Activated naive CD4-positive, alpha-beta T cell treated with Interleukin-2 at 50 U/mL for 16 hours (primary cell): ENCODE results near the gene PSMA2.

Experiments used
- DNase-seq: peaks from one replicate; pipeline ENCODE4 v3.0.0-alpha.2; 2020

PSMA2 gene

DNA sequence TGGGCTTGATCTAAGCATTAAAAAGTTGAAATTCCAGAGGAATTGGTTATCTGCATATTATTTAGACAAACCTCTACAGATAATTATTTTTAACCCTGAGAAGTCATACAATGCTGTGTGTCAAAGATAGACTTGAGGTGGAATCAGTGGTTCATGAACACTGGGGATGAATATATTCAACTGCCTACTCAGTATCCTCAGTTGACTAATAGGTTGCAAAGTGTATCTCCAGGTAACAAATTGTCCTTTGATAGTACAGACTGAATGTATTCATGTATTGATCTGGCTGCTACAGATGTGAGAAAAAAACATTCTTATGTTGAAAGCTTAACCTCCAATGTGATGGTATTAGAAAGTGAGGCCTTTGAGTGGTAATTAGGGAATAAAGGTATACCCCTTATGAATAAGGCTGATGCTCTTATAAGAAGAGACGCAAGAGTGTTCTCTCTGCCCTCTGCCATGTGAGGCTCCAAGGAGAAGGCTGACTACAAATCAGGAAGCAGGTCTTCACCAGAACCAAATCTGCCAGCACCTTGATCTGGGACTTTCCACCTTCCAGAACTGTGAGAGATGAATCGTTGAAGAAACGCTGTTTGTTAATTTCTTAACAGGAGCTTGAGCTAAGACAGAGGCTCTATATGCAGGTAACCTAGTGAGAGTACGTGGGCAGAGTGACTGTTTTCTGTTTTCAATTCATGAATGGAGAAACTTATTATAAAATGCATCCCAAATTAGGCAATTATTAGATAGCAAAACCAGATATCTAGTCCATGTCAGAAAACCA is 7.7 kb upstream of the PSMA2 start:
- no peak for DNase-seq

DNA sequence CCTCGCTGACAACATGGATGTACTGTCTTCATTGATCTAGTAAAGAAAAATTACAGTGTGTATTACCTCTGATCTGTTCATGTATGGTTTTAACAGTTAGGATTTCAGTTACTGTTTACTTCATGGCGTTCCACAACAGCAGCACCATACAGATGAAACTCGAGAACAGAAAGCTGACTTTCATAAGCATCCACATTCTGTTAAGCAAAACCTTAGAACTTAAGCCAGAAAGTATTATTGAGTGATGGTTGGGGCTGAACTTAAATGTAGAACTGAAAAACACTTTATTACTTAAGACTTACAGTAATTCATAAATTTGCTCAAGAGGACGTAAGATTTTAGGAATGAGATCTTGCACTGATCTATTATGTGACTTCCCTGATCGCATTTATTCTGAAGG is 3.9 kb upstream of the PSMA2 start:
- no peak for DNase-seq

DNA sequence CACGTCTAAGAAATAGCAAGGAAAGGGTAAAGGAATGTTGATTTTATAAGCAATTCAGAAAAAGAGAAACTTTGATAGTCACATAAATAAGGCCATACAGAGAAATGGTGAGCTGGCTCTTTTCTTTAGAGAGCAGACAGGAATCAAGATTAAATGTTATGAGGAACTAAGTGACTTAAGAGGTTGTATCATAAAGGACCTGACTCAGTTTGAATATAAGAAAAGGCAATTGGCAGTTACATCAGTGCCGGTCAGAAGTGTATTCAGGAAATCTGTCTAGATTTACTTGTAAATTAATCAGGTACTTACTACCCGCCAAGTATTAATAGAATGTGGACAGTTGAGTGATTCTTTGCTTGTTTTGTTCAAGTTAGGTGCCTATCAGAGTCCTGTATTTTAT is 2.3 kb upstream of the PSMA2 start:
- DNase-seq, result no peak

DNA sequence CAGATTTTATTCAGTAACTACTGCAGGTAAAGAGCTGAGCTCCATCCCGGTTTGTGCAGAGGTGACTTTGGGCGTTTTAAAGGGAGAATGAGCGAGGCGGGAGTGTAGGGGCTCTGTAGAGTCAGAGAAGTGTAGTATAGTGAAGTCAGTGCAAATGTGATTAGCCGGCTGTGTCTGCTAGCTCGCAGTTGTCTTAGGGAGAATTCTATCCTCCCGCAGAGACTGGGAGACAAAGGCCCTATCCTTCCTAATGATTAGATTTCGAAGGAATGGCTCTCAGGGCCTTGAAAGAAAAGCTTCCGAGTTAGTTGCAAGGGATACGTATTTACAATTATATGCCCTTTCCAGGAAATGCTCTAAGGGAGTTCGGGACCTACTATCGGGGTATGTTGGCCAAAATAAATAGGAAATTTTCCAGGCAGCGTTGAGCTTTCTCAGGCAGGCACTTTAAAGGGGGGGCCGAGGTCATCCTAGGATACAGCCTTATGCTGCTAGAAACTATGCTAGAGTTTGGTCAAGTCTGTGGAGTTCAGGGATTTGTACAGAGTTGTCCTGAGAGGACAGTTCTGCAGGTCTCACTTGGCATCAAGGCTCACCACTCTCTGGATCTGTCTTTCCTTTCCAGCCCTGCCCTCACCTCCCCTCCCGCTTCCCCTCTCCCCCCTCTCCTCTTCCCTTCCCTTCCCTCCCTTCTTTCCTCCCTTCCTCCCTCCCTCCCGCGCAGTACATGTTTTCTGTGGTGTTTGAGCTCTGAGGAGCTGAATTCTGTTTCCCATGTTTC is 1.0 kb upstream of the PSMA2 start:
- no peak for DNase-seq

DNA sequence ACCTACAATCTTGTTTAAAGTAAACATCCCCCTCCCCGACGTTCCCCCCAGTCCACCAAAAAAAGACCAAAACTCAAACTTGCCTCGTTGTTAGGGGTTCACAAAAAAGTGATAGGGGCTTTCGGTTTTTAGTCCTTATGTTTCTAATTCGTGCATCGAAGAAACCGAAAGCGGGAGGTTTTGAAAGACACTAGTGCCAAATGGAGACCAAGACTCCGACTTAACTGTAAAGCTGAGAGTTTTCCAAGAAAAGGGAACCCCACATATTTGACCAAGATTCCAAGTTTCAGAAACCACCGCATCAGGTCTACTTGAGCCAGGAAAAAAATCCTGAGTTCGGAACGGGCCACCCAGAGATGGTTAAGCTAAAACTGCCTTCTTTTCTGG is 534 bp downstream of the PSMA2 start:
- peak; percentile 12 for DNase-seq

DNA sequence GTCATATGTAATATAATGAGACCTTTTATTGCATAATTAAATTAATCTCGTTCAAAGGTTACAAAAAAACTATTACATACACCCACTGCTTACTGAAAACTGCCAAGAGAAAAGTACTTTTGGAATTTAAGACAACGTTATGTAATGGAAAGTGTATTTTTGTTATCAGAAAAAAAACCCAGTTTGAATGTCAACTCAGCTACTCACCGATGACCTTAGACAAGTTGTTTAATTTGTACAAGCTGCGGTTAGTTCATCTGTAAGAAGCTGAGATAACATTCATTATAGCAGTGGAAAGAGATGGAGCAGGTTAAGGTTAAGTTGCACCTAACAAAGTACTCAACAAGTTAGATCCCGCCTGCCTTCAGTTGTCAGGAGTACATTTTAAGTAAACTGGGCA is 1.1 kb downstream of the PSMA2 start:
- DNase-seq, result no peak

DNA sequence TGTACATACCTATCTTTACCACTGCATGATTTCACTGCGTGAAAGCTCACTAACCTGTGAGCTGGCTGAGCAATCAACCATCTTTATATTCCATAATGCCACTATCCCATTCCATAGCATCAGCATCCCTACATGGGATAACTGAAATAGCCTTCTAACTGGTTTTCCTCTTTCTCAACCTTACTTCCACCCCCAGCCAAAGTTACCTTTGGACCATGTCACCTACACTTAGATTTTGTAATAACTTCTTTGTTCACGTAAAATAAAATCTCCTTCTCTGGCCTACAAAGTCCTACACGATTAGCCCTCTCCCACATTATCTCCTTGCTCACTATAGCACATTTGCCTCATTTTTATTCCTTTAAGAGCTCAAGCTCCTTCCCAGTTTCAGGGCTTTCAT is 2.5 kb downstream of the PSMA2 start:
- DNase-seq, result no peak

DNA sequence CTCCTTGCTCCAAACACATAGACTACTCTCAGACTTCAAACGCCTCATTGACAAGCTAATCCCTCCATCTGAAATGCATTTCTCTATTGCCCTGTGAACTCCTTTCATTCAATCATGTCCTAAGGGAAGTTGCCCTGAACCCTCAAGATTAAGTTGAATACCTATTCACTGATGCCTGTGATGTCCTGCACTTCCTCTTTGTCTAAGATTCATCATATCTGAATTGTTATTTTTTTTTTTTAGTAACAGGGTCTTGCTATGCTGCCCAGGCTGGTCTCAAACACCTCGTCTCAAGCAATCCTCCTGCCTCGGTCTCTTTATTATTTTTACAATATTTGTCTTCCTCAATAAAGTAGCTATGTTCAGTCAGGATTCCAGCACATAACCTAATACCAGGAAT is 3.2 kb downstream of the PSMA2 start:
- no peak for DNase-seq

DNA sequence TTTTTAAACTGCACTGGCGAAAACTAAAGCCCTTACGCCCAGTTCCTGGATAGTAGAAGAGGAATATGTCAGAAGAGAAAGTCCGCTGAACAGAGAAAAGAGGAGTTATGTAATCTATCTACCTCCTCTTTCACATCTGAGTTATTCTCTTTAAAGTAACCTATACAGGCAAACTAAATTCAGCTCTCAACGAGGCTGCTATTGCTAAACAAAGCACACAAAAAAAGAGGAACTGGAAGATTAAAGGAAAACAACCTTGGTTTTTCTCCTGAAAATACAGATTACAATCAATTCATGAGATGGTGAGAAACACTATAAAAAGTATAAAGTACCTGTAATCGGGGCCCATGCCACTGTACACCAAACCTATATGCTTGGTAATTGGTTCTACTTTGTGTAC is 5.8 kb downstream of the PSMA2 start:
- no peak for DNase-seq

DNA sequence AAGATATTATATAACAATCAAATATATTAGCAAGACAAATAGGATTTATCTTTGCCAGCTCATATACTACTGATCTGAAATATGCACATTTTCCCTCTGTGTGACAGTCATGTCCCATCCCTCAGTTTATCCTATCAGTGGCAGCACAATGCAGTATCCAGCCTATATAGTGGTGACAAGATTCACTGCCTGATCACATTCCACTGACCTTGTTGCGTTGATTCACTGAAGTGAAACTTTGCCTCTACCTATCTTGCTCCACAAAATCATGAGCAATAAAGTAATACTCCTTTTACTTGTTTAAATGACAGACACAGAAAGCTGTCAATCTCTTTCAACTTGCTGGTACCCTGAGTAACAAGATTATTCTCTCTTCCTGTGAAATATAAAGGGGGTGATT is 6.3 kb downstream of the PSMA2 start:
- DNase-seq, result no peak

DNA sequence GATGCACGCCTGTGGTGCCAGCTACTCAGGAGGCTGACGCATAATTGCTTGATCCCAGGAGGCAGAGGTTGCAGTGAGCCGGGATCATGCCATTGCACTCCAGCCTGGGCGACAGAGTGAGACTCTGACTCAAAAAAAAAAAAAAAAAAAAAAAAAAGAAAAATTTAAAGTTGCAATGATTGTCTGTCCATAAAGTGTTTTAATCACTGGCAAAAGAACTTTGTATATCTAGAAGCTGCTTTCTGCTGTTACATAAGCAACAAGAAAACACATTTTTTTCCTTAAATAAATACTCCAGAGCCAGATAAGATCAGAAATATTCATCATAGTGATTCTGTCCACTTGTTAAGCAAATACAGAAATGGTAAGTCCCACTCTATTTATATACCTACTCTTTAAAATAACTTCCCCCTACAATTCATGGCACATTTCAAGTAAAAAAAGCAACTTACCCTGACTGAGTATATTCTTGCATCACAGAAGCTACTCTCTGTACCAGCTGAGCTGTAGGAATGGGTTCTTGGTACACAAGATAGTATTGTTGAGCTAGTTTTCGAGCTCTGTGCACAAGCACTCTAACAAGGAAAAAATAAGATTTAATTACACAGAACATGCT is 7.6 kb downstream of the PSMA2 start:
- DNase-seq, result no peak

DNA sequence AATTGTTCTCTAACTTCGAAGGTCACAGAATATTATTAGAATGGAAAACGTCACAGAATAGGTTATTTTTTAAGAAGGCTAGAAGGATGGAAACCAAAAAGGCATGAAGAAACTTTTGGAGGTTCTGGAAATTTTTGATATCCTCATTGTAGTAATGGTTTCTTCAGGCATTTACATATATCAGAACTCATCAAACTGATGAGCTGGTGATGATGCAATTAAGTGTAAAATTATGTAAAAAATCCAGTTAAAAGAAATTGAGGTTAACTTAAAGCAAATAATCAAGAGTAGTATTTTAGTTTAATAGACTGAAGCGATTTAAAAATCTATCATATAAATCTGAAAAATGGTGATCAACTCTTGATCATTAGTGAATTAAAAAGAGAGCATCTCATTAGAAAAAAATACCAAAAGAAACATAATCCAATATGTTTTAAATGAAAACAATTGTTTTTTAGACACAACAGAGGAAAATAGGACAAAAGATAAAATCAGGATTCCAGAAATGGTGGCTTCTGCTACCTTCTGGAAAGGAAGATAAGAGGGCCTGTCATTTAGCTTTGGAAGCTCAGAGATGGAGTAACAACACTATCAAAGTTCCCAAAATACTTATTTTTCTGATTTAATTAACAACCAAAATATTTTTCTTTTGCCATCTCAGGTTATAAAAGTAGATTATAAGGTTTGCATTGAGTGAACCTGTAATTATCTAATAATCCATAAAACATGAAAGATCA is 9.8 kb downstream of the PSMA2 start:
- no peak for DNase-seq

DNA sequence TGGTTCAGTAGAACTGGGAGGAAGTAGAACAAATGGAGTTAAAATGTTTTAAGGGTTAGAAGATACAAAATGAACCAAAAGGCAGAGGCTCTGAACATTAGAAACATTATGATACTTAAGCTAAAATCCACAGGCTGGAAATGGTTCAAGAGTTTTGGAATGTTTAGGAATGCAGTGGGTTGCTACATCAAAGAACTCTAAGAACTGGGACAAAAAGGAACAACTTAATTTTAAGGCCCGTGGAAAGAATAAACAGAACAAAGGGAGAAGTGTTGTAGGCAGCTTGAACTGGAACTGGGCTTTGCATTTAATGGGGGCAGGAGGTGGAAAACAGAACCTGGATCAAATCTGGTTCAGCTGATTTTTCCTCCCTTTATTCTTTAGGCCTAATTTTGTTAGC is 16.6 kb downstream of the PSMA2 start:
- no peak for DNase-seq

DNA sequence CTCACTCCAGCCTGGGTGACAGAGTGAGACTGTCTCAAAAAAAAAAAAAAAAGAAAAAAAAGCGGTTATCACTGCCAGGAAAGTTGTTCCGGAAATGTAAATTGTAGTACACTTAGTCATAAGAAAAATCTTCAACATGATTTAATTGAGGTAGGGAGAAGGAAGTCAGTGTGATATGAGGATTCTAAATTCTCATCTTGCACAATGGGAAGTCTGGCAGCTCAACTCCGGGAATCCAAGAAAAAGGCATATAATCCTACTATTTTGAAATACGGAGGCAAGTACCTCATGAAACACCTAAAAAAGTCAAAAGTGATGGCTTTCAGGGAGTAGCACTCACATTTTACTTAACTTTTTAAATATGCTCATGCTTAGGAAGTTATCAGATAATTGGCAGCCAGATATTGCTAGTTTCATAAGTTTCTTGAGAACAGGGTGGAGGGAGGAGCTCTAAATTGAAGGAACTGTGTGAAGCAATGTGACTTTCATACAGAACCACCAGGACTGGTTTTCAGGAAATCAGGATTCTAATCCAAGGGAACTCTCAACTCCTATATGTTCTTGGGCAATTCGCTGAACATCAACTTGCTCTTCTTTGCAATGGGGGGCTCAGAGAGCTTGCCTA is 17.4 kb downstream of the PSMA2 start:
- no peak for DNase-seq

DNA sequence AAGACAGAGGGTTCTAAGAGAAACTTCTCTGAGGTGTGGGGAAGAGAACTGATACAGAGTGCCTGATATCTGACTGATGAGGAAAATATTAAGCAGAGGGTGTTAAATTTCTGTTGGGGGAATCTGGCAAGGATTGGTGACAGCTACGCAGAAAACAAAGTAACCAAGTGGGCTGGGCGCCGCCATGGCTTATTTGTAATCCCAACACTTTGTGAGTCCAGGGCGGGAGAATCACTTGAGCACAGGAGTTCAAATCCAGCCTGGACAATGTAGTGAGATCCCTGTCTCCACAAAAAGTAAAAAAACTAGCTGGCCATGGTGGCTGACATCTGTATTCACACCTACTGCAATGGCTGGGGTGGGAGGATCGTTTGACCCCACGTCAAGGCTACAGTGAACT is 18.0 kb downstream of the PSMA2 start:
- no peak for DNase-seq

DNA sequence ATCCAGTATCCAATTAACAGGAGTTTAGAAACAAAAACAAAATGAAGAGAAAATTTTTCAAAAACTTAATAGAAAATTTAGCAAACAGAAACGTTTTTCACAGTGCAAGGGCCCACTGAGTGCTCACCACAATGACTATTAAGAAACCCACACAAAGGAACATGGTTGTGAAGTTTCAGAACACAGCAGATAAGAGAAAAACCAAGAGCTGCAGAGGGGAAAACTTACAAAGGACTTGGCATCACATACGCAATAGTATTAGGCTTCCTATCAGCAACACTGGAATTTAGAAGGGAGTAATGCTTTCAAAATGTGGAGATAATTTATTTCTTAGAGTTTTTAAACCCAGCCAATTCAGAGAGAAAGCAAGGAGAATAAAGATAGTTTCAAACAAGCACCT is 18.4 kb downstream of the PSMA2 start:
- no peak for DNase-seq

DNA sequence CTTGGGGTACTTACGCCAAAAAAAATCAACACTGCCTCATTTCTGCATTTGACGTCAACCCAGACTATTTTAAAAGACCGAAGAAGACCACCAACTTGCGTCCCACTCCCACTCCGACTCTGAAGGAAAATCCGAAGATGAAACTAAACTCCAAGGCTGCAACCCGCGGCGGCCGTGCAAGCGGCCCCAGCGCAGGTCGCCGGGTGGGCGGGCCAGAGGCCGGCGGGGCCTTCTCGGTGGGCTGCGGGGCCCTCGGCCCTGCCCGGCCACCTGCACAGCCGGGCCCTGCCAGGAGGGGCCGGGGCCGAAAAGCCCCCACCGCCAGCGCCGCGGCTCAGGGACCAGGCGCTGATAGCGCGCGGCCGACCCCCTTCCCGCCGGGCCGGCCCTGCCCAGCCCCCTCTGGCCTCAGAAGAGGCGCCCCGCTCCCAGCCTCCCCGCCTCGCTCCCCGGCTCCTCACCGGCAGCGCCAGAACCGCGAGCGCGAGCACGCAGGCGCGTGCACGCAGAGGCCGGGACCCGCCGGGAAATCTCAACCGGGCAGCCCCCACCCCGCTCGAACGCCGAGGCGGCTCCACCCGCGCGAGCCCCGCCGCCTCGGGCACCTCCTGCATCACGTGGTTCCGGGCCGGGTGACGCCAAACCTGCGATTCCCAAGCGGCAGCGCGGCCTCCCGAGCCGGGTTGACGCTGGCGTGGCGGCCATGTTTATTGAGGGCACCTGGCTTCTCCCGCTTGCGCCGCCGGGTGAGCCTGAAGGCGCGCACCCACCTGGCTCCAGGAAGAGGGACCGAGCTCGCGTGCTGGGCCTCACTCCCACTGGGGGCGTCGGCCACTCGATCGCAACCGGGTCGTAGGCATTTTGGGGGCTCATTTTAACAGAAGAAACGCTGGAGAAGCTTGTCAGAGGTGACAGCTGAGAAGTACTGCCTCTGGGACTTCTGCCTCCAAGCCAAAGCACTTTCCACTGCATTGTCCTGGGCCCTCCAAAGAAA is 20.2 kb downstream of the PSMA2 start, which contains the start of gene C7orf25:
TSS of gene C7orf25 (minus strand) at position 617 of the 994 bp plus-strand sequence. CDS start 1,170 bp downstream, outside the sequence.
- peak; percentile 94 for DNase-seq

DNA sequence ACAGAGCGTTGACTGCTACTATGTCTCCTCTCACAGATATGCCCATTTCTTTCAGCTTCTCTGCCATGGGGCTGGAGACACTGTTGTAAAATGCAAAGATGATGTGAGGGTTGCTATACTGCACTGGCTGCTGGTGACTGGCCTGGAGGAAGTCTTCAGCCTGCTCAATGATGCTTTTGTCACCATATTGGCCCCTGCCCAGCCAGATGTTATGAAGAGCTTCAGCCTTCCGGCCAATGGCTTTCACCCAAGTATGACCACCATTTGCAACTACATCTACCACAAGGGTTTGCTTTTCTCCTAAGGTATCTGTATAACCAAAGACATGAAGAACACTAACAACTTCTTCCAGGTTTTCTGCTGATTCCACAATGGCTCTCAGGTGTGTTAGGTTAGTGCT is 21.7 kb downstream of the PSMA2 start:
- DNase-seq, result no peak

DNA sequence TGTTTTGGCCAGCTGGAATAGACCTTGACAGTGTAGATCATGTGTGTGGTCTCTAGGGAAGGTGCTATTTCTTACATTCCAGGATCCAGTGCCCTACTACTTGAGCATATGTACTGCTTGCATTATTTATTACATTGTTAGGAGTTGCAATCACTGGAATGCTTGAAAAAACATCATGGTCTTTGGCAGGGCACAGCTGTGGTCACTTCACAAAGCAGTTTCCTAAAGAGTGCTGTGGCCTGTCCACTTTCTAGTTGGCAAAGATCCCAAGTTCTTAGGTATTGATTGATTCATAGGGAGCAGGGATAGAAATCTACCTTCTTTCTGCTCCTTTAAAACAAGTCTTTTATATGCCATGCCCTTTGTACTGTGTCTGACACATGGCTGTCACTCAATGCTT is 24.7 kb downstream of the PSMA2 start:
- DNase-seq, result no peak

DNA sequence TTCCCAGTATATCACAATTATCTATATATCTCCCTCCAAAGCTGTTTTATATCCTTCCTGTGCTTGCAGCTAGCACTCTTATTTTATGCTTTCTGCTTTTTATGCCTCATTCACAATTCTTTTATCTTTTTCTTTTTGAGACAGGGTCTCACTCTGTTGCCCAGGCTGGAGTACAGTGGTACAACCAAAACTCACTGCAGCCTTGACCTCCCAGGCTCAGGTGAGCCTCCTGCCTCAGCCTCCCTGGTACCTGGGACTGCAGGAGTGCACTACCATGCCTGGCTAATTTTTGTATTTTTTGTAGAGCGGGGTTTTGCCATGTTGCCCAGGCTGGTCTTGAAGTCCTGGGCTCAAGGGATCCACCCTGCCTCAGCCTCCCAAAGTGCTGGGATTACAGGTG is 25.8 kb downstream of the PSMA2 start:
- DNase-seq, result no peak

DNA sequence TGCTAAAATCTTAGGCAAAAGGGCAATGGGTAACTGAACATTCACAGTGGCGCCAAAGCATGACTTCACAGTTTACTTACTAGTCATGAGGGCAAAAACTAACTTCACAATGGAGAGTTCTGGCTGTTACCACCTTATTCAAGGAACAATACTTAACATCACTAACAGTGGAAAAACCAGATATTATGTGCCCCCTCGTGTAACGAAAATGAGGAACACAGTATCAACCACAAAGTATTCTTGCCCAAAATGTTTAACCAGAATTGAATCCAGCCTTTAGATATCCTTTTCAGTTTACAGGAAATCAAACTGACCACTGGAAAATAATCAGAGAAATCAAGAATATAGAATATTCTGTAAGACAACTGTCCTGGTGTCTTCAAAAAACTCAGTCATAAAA is 29.6 kb downstream of the PSMA2 start:
- no peak for DNase-seq

DNA sequence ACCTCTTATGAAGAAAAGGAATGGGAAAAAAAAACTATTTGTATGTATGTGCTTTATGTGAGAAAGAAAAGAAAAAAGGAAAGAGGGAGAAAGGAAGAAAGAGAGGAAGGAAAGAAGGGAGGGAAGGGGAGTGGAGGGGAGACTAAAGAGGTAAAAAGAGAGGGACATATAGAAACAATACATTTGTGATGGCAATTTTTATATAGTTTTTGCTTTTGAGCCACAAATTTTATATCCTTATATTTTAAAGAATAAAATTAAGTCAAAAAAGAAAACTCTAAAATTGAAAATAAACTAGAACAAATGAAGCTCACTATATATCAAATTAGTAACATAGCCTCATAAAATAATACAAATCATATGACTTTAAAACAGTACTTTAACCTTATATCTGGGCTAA is 31.1 kb downstream of the PSMA2 start:
- DNase-seq, result no peak
